ENCODE measurements around the gene TBC1D2. TPM values are rescaled to one million over a fixed set of nuclear protein-coding genes. Genes with fewer than 3 reads are reported as not detected.

TBC1D2 gene, protein sequence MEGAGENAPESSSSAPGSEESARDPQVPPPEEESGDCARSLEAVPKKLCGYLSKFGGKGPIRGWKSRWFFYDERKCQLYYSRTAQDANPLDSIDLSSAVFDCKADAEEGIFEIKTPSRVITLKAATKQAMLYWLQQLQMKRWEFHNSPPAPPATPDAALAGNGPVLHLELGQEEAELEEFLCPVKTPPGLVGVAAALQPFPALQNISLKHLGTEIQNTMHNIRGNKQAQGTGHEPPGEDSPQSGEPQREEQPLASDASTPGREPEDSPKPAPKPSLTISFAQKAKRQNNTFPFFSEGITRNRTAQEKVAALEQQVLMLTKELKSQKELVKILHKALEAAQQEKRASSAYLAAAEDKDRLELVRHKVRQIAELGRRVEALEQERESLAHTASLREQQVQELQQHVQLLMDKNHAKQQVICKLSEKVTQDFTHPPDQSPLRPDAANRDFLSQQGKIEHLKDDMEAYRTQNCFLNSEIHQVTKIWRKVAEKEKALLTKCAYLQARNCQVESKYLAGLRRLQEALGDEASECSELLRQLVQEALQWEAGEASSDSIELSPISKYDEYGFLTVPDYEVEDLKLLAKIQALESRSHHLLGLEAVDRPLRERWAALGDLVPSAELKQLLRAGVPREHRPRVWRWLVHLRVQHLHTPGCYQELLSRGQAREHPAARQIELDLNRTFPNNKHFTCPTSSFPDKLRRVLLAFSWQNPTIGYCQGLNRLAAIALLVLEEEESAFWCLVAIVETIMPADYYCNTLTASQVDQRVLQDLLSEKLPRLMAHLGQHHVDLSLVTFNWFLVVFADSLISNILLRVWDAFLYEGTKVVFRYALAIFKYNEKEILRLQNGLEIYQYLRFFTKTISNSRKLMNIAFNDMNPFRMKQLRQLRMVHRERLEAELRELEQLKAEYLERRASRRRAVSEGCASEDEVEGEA
- total RNA-seq: 100 to 1,000 TPM in 1 of 4 donors, 10 to 100 TPM in 3; 37.7 to 109 (median 55.8) TPM

DNA sequence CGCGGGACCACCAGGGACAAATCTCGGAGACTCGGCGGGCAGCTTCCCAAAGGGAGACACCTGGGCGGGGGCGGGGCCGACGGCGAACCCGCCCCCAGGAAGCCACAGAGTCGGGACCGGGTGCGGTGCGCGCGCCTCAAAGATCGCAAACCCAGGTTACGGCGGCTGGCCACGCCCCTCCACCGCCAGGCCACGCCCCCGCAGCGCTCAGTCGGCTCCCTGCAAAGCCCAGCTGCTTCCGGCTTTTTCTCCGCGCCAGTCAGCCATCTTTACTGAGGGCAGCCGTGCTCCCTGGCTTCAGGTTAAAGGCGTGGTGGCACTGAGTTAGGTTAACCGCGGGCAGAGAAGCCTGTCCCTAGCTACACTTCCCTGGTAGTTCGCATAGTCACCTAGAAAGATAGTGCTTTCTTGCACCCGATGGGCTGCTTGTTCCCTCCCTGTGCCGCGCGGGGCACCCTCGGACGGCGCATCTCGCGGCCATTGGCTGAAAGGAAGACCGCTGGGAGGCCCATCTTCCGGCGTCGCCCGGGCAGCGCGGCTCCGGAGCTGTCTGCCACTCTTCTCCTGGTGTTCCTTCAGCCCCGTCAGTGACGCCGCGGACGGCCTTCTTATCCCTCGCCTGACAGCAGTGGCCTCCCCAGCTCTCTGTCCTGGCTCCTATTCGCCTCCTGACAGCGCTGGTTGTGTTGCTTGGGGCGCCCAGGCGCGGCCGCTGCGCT is at the start of gene TBC1D2:
TSS of gene TBC1D2 (minus strand) at position 72 of the 719 bp plus-strand sequence. CDS start 108 bp downstream, outside the sequence.
- TF ChIP-seq POLR2A (IDR thresholded peaks at IDR 0.05): peak; percentile 71
- TF ChIP-seq, protein P1, sequence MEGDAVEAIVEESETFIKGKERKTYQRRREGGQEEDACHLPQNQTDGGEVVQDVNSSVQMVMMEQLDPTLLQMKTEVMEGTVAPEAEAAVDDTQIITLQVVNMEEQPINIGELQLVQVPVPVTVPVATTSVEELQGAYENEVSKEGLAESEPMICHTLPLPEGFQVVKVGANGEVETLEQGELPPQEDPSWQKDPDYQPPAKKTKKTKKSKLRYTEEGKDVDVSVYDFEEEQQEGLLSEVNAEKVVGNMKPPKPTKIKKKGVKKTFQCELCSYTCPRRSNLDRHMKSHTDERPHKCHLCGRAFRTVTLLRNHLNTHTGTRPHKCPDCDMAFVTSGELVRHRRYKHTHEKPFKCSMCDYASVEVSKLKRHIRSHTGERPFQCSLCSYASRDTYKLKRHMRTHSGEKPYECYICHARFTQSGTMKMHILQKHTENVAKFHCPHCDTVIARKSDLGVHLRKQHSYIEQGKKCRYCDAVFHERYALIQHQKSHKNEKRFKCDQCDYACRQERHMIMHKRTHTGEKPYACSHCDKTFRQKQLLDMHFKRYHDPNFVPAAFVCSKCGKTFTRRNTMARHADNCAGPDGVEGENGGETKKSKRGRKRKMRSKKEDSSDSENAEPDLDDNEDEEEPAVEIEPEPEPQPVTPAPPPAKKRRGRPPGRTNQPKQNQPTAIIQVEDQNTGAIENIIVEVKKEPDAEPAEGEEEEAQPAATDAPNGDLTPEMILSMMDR (IDR thresholded peaks at IDR 0.05): peak in 3 of 5 experiments; percentile 7 to 28 (median 10)
- TF ChIP-seq POLR2AphosphoS5 (IDR thresholded peaks at IDR 0.05): peak; percentile 21 to 73 (median 57)
- TF ChIP-seq EP300 (IDR thresholded peaks at IDR 0.05; ENCODE audit: low read depth): no peak
- Histone ChIP-seq H3K4me1 (peaks cover 8 to 37% (median 13%) of the 10 kb centered on the region in 4 donors), H3K4me3 (peak within 1 kb of the TSS; percentile 63 to 98 (median 78)), H3K36me3 (no peaks in the 10 kb centered on the region), H3K27ac (peak within 1 kb of the TSS; percentile 97 to 99 (median 98)), H3K9me3 (no peaks in the 10 kb centered on the region), H3K27me3 (no peaks in the 10 kb centered on the region)
- in situ Hi-C loops (cut with MboI; ENCODE audit: low pct_ligation_motif_present in 1 of 4, low pct_unique_long_range_greater_than_20kb in 1 of 4, low sequenced_read_pairs in 3 of 4): loop anchor here in 3 of 4 donors (10.0 to 25.0 kb wide), 5 partner anchors 51 to 543 kb away; partner anchors contain the start of gene TRMO (in 2 of the 3)
- intact Hi-C loops (cut with DNase I; ENCODE audit: low total_unique reads): no loop called here
- DNase-seq: peak; percentile 99
- WGBS, 2 donors (ENCODE audit: low coverage in 1 of 2): 0% methylated on average over 44 of the region's 64 CpGs; no CpG with 5 or more reads in 1 of the 2 donors

DNA sequence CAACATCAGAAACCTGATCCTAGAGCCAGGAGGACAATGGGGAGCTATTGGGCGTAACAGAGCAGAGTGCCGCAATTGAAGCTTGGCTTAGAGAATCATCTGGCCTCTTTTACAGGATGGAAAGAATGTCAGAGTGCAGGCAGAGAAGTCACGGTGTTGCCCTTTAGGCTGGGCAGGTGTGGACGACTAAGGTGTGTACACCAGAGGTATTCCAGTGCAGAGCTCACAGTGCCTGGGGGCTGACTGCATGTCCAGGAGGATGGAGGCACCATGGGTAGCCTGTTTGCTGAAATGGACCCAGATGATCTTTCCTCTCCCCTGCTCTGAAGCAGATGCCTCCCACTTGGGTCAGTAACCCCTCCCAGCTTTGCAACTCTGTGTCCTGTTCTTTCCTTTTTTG is 48.9 kb upstream of the TBC1D2 start:
- no peaks in the 10 kb centered on the region for H3K36me3 ChIP-seq
- 87% methylated on average over 4 of the region's 4 CpGs; no CpG with 5 or more reads in 1 of the 2 donors for WGBS, 2 donors (ENCODE audit: low coverage in 1 of 2)

DNA sequence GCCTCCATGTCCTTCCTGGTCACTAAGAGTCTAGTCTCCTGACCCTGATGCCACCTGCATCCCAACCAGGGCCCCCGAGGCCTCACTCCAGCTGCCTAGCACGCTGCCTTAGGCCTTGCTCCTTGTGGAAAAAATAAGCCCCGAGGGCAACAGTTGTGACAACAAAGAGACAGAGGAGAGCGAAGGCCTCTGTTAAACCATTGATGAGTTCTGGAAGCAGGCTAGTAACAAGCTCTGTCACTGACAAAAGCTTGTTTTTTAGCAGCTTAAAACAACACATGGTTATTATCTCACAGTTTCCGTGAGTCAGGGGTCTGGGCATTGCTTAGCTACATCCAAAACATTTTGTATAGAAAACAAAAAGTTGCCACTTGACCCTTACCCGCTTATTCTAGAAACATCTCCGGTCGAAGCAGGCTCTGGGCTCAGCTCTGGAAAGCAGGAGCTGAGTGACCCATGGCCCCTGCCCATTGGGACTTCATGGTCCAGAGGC is 48.2 kb upstream of the TBC1D2 start:
- Histone ChIP-seq H3K9me3 (no peaks in the 10 kb centered on the region), H3K27ac (no peak overlapping the region), H3K36me3 (no peaks in the 10 kb centered on the region), H3K4me3 (no peak overlapping the region), H3K27me3 (no peaks in the 10 kb centered on the region), H3K4me1 (no peaks in the 10 kb centered on the region)
- no peak for DNase-seq
- intact Hi-C loops (cut with DNase I; ENCODE audit: low total_unique reads) (no loop called here), in situ Hi-C loops (cut with MboI; ENCODE audit: low pct_ligation_motif_present in 1 of 4, low pct_unique_long_range_greater_than_20kb in 1 of 4, low sequenced_read_pairs in 3 of 4) (loop anchor here in 2 of 4 donors (25.0 kb wide), 2 partner anchors 384 to 484 kb away; partner anchors contain the start of gene ANKS6 (in 1 of the 2))
- WGBS, 2 donors (ENCODE audit: low coverage in 1 of 2): 80% methylated on average over 8 of the region's 8 CpGs; no CpG with 5 or more reads in 1 of the 2 donors
- no peak for TF ChIP-seq EP300 (IDR thresholded peaks at IDR 0.05; ENCODE audit: low read depth)
- TF ChIP-seq, protein P1 (IDR thresholded peaks at IDR 0.05): no peak
- no peak for TF ChIP-seq POLR2AphosphoS5 (IDR thresholded peaks at IDR 0.05)
- no peak for TF ChIP-seq POLR2A (IDR thresholded peaks at IDR 0.05)

More for the DNA sequence above, 48.9 kb upstream of the TBC1D2 start:
- H3K4me1 ChIP-seq: no peaks in the 10 kb centered on the region
- in situ Hi-C loops (cut with MboI; ENCODE audit: low pct_ligation_motif_present in 1 of 4, low pct_unique_long_range_greater_than_20kb in 1 of 4, low sequenced_read_pairs in 3 of 4) (loop anchor here in 2 of 4 donors (25.0 kb wide), 2 partner anchors 383 to 483 kb away; partner anchors contain the start of gene ANKS6 (in 1 of the 2)), intact Hi-C loops (cut with DNase I; ENCODE audit: low total_unique reads) (no loop called here)
- H3K27me3 ChIP-seq: no peaks in the 10 kb centered on the region
- DNase-seq: no peak
- no peak overlapping the region for H3K4me3 ChIP-seq
- no peaks in the 10 kb centered on the region for H3K9me3 ChIP-seq
- TF ChIP-seq POLR2AphosphoS5 (IDR thresholded peaks at IDR 0.05): no peak
- TF ChIP-seq, protein P1 (IDR thresholded peaks at IDR 0.05): no peak
- no peak for TF ChIP-seq EP300 (IDR thresholded peaks at IDR 0.05; ENCODE audit: low read depth)
- no peak for TF ChIP-seq POLR2A (IDR thresholded peaks at IDR 0.05)
- no peak overlapping the region for H3K27ac ChIP-seq

All from transverse colon (tissue), 4 donors.